KBM-7 (cell line): ENCODE results near the gene ALDH1A3.

Experiments used
- DNase-seq: peaks from one replicate; pipeline ENCODE4 v3.0.0-alpha.2; 2015
- in situ Hi-C: fragments of 300-500 bp; cut with MboI; formaldehyde crosslinking; loops from 2 replicates; pipeline ENCODE4 v1.14.3; 2020; ENCODE audit warnings: low sequenced_read_pairs, low pct_unique_long_range_greater_than_20kb, mixed read lengths

ALDH1A3 gene

GRCh38 chr15:100856867-100857266, 22.8 kb upstream of the ALDH1A3 start:
- in situ Hi-C loops = no loop called here

GRCh38 chr15:100858294-100858693, 21.3 kb upstream of the ALDH1A3 start:
- DNase-seq = no peak
- in situ Hi-C loops = no loop called here

More at GRCh38 chr15:100856867-100857266, 22.8 kb upstream of the ALDH1A3 start:
- DNase-seq = no peak

DNA sequence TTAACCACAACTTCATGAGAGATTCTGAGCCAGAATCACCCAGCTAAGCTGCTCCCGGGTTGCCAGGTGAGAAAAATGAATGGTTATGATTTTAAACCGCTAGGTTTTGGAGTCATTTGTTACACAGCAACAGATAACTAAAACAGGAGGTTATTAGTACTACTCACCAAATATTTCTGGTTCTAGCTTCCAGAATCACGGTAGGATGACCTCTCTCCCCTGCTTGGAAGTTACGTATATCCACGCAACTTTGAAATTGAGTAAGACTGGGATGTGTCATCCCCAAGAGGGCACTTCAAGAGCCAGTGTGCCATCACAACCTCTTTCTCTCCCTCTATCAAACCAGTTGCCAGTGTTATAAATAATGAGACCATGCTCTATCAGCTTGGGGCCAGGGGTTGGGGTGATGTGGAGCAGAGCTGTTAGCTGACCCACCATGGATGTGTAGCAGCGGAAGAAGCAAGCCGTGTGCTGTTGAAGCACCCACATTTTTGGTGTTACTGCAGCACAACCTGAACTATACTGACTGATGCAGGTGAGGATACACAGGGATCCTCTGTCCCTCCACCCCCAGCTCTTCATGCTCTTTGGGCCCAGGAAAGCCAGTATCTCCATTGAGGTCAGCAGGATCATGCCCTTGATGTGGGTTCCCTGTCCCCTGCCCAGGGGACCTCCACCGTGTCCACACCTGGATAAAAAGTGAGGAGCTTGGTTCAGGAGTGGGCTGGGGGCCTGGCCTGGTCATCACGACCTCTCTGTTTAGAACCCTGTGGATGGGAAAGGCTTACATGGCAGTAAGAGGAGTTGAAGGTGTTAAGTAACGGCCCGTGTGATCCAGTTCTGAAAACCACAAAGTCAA, 19.4 kb upstream of the ALDH1A3 start:
- in situ Hi-C loops = no loop called here
- no peak for DNase-seq

DNA sequence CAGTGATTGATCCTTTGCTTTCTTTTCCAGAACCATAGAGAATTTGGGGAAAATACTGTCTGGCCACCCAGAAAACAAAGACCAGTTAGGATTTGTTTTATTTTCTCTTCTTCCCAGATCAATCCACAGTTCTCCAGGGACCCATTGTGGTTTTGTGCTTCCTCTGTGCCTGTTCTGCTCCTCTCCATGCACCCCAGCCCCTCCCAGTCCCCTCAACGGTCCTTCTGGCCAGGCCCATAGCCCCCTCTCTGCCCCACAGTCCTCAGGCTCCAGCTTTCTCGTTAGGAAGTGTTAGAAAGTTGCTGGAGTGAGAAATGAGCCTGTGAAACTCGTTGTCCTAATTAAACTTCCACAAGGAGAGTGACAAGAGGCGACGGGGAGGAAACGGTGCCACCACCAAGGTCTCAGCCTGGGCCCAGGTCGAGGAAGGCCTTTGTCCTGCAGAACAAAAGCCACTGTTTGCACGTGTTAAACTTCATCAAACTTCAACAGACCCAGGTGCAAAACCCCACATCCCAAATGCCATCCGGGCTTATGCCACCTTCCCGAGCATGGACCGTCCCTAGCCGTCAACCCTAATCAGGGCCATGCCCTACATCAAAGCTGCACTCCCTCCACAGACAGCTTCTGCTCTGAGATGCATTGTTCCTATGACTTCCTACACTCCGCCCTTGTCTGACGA, 18.7 kb upstream of the ALDH1A3 start:
- no peak for DNase-seq
- in situ Hi-C loops = no loop called here

DNA sequence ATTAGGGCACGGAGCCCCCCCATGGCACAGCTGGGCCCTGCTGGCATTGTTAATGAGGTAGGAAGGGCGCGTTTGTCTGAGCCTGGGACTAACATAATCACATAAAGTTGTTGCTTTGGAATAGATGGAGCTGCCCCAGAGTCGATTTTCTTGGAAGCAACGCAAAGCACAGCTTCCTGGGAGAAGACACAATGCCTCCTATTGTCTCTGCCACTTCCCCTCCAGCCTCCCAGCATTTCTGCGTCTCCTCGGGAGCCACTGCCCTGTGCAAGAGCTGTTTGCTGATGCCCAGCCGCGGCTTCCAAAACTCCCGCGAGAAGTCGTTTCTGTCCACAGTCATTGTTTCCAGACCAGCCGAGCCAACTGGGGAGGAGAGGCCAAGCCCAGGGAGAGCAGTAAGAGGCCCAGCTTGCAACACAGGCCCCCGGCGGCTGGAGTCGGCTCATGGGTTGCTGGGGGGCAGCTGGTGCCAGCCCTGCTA, 18.1 kb upstream of the ALDH1A3 start:
- no peak for DNase-seq
- in situ Hi-C loops = no loop called here

DNA sequence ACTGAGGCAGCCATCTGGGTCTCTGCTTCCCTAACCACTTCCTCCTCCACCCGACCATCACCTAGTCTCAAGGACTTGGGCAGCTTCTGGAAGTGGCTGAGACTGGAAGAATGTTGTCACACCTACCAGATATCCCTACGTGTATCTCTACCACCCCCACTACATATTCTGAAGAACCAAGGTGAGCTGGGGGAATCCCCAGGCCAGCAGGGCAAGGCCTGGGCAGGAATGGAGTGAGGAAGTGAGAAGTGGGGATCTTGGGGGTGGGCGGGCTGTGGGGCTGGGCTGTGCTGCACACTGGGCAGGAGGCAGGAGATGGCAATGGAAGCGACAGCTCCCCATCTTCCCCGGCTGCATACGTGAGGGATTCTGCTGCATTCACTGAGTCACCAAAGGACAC, 17.5 kb upstream of the ALDH1A3 start:
- in situ Hi-C loops = no loop called here
- no peak for DNase-seq

DNA sequence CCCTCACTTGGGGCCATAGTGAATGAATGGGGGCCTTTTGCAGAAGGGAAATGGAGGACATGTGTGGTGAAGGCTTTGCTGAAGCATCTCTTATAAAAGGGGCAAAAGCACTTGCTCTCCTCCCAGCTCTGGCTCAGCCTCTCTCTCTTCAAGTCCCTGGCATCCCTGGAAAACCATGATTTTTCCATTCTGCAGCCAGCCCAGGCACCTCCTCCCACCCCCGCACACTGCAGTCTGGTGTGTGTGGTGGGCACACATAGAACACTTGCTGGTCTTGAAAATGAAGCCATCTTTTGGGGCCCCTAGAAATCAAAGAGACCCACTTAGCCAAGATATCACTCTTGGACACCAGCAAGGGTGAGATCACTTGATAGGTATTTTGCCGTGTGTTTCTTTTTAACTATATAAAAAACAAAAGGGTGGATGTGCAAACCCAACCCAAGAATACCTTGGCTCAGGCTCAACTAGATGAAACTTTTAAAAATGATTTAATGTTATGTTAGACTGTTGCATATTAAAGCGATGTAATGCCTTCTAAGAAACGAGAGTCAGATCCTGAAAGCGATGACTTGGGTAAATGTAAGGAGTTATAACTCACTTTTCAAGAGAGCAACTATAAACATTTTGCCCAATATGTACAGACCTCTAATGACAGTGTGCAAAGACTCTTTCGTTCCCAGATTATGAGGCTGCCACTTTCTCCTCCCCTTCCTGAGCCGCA, 16.4 kb upstream of the ALDH1A3 start:
- in situ Hi-C loops = no loop called here

DNA sequence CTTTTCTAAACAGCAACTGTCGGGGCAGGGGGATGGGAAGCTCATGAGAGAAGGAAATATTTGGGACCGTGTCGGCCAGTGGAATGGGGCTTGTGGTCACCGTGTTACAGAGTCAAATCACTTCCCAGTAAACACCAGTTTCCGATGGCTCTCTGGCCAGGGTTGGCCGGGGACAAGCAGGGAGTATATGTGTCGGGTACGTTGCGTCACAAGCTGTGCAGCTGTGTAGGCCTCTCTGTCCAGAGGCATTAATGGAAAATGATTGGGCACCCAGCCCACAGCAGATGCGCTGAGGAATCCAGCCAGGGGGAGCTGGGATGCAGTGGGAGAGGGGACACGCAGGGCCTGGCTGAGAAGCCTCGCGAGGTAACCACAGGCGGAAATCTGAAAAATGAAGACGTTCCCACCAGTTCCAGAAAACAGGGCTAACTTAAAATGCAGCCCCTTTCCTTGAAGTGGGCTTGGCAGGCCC, 15.8 kb upstream of the ALDH1A3 start:
- no peak for DNase-seq
- in situ Hi-C loops = no loop called here

More for the DNA sequence above, 16.4 kb upstream of the ALDH1A3 start:
- DNase-seq = no peak

DNA sequence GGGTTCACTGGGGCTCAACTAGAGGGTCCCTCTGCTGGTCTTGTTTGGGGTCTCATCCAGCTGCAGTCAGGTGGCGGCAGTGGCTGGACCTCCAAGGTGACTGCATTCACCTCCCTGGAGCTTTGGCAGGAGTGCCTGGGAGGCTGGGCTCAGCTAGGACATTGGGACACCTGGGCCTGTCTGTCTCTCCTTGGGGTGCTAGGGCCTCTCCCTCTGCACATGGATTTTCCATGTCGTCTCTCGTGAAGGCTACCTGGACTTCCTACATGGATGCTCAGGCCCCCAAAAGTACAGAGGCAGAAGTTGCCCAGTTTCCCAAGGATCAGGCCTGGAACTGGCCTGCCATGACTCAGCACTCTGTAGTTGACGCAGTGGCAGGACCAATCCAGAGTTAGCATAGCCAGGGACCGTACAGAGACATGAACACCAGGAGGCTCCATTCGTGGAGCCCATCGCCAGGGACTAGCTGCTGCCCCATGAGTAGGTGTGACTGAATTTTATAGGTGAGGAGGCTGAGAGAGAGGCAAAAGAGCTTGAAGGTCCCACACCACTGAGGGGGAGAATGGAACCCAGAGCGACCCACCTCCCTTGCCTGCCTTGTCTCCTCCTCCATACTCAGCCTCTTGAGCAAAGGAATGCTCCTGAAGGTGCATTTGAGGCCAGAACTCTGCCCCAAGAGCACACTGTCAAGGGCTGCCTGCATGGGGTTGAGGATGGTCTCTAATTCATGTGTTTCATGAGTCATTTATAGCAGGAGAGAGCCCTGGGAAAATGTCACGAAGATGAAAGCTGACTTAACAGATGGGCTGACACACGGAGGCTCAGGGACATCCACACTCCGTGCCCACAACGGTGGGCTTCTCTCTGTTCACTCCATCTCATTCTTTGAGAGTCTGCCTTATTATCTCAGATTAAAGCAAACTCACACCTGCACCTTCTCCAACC, 13.0 kb upstream of the ALDH1A3 start:
- in situ Hi-C loops = no loop called here
- DNase-seq = no peak

DNA sequence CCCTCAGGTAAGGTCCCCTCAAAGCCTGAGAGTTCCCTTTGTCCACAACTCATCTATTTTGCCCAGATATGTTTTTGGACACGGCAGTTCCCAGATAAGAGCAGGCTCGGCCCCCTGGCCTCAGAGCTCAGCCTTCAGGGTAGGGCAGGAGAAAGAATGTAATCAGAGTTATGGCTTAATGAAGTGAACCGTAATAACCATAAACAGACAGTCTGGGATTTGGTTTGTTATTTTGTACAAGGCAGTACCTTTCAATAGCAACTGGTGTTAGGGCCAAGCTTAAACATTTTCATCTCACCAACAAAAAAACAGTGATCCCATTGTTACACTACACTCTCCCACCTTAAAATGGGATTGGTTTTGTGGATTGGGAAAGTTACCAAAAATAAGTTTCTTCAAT, 12.2 kb upstream of the ALDH1A3 start:
- DNase-seq = no peak
- in situ Hi-C loops = no loop called here

DNA sequence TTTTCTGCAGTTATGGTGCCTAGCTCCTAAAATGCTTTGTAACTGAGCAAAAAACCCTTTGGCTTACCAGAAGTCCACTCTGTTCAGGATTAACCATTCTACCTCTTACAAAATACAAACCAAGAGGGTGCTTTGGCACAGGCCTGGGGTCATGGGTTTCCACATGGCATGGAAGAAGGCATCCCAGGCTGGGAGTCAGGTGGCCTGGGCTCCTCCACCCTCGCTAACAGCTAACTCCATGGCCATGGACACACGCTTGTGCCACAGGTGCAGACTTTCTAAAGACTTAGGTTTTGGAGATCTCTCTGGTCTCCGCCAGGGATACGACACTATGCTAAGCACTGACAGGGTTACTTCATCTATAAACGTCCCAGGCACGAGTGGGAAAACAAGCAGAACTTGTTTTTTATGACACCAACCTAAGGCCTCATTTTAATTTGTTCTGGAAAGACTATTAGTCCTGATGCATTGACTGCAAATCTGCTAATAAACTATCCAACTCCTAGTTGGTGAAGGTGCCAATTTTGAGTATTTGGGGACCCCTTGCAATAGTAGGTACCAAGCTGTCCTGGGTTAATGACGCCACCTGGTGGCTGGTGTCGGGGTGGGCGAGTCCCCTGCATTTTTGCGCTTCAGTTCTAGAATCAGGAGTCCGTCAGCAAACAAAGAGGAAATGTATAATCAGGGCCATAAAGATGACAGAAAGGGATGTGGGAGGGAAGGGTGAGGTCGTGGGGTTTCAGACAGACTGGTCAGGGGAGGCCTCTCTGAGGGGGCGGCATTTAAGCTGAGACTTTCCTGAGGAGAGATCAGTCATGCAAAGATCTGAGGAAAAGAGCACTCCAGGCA, 10.3 kb upstream of the ALDH1A3 start:
- peak; percentile 33 for DNase-seq
- in situ Hi-C loops = no loop called here

GRCh38 chr15:100873029-100873677, 6.5 kb upstream of the ALDH1A3 start:
- in situ Hi-C loops = no loop called here
- DNase-seq = peak; percentile 69

GRCh38 chr15:100875495-100875894, 4.1 kb upstream of the ALDH1A3 start:
- in situ Hi-C loops = no loop called here
- DNase-seq = no peak

DNA sequence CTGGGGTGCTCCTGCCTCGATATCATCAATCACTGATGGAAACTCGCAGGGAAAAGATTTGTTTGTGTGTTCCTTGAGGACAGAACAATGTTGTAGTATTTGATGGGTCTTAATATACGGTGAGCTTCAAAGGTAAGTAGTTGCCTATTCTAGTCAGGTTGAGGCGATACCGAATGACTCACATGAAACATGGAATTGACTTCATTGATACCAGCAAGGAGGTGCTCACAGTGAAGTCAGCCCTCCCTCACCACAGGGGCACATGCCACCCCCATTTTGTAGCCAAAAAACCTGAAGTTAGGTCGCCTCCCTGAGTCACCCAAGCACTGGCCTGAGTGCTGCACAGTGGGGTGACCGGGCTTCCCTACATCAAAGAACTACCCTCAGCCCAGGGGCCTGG, 3.7 kb upstream of the ALDH1A3 start:
- no peak for DNase-seq
- in situ Hi-C loops = no loop called here

DNA sequence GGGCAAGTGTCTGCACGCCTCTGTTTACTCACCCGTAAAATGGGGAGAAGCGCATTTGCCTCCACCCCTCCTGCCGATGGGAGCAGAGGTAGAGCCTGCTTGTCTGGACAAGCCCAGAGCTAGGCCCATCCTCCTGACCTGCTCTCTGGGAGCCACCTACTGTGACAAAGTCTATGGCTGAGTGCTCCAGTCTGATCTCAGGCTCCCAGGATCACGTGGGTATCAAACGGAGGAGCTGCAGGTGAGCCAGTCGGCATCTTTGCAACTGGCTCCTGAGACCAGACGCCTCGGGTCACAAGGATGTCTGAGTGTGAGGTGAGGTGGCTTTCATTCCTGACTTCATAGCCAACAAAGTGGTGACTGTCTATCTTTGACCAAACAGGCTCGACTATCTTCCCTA, 2.1 kb upstream of the ALDH1A3 start:
- in situ Hi-C loops = no loop called here

DNA sequence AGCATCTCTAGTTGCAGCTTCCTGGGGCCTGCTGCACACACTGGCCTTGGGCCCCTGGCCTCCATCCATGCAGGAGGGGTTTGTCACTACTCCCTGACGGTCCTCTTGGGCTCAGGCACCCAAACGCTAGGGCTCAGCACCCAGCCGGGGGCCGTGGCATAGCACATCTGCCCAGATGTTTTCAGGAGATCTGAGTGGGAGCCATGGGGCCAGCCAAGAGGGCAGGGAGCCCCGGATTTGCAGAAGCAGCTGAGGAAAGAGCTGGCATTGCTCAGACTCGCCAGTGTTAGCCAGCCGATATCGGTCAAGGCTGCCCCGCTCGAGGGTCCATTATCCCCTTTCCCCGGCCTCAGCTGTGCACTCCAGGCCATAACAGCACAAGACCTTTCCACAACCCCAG, 1.5 kb upstream of the ALDH1A3 start:
- DNase-seq = no peak
- in situ Hi-C loops = no loop called here

More for the DNA sequence above, 2.1 kb upstream of the ALDH1A3 start:
- no peak for DNase-seq

GRCh38 chr15:100878648-100879047, 983 bp upstream of the ALDH1A3 start:
- in situ Hi-C loops = no loop called here
- no peak for DNase-seq
